EH (cell line): ENCODE results near the gene GALP.
A peak's percentile ranks its signal among the peaks of the same experiment; 100 is the strongest.
"Not testable (repeated sequence)": the region's sequence is repeated elsewhere in the genome, so short reads cannot be mapped to it uniquely, and the experiment has no call there.

Experiments used
- DNase-seq: peaks from one replicate; pipeline ENCODE4 v3.0.0-alpha.2; 2015; ENCODE audit warnings: low read depth

The GALP gene

GRCh38 chr19:56191115-56191514, 15.3 kb downstream of the GALP start:
- DNase-seq, result no peak

DNA sequence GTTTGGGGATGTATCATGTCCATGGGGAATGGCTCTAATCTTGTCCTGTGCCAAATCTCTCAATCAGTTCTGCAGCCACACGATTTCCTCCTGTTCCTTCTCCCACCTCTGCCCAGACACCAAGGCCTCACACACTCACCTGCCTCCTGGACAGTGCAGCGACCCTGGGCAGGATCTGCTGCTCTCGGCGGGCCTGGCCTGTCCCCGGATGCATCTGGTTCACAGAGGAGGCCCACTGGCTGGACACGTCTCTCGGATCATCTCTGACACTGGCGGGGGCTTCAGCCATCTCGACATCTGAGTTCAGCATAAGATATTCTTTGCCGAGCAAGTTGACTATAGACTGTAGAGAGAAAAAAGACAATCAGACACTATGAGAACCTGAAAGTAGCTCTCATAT, 15.9 kb downstream of the GALP start:
- no peak for DNase-seq

DNA sequence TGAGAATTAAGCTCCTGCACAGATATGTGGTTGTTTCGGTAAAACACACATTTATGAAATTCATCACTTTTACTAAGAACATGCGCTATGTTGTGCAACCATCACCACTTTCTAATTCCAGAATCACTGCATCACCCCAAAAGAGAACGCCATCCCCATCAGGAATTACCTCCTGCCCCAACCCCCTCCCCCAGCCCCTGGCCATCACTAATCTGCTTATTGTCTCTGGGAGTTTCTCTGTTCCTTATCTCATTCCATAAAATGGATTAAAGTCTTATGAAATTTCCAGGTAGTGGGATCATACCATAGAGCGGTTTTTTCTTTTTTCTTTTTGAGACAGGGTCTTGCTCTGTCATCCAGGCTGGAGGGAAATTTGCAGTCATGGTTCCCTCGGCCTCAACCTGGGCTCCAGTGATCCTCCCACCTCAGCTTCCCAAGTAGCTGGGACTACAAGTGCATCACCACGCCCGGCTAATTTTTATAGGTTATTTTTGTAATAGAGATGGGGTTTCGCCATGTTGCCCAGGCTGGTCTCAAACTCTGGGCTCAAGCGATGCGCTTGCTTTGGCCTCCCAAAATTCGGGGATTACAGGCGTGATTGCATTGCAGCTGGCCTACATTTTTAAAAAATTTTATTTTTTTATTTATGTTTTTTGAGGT, 18.3 kb downstream of the GALP start:
- no peak for DNase-seq

GRCh38 chr19:56197646-56198045, 21.8 kb downstream of the GALP start, which contains the start of gene ZSCAN5B:
ZSCAN5B (minus strand) TSS chr19:56197783; CDS start chr19:56193052, 4,731 bp downstream.
- not testable (repeated sequence) for DNase-seq

DNA sequence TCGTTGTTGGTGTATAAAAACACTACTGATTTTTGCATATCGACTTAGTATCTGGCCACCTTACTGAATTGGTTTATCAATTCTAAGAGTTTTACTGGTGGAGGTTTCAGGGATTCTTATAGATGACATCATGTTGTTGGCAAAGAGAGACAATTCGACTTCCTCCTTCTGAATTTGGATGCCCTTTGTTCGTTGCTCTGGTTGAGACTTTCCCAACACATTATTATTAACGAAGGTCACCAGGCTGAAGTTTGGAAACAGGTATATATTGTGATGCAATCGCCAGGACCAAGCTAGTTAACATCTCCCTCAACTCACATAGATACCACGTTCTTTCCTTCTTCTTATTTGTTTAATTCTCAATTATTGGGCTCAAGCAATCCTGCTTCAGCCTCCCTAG, 23.9 kb downstream of the GALP start:
- no peak for DNase-seq

GRCh38 chr19:56201973-56202372, 26.2 kb downstream of the GALP start, which contains the start of gene ZSCAN5C:
ZSCAN5C (plus strand) TSS chr19:56202273; CDS start chr19:56205914, 3,641 bp downstream.
- no peak for DNase-seq

- not testable (repeated sequence) for DNase-seq
Measured at GRCh38 chr19:56207581-56207980, 31.8 kb downstream of the GALP start.

GRCh38 chr19:56209091-56209490, 33.3 kb downstream of the GALP start:
- no peak for DNase-seq

GRCh38 chr19:56210036-56210435, 34.2 kb downstream of the GALP start:
- DNase-seq, result not testable (repeated sequence)

DNA sequence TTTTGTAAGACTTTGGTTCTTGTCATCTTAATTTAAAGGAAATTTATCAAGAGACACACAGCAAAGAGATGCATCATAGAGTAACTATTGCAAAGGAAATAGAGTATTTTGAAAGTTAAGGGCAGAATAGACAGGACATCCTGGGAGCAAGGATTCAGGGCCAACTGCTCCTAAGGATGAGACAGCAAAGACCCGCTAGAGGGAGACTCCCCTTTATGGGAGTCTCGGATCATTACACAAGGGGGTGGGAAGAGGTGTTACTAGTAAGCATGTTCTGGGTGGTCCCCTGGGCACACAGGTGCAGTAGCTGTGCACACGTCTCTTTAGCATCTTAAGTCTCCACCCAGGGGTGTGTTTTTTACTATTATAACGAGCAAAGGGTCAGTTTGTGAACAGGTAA, 35.9 kb downstream of the GALP start:
- DNase-seq, result no peak

- DNase-seq, result peak; percentile 13
Measured at GRCh38 chr19:56217039-56217949, 41.5 kb downstream of the GALP start.

DNA sequence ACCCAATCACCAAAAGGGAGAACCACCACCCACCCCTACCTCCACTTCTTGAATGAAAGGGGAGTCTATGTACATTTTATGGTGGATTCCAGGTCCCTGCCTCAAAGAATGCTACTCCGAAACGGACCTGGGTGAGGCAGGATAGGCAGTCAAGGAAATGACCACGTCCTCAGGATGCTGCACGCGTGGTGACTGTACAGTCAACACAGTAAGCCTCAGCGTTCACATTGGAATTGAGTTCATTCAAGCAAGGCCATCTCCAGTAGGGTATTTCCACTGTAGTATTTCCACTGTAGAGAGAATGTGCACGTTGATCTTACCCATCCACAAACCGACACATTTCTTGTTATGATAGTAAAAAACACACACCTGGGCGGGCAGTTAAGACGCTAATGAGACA, 43.2 kb downstream of the GALP start:
- no peak for DNase-seq

DNA sequence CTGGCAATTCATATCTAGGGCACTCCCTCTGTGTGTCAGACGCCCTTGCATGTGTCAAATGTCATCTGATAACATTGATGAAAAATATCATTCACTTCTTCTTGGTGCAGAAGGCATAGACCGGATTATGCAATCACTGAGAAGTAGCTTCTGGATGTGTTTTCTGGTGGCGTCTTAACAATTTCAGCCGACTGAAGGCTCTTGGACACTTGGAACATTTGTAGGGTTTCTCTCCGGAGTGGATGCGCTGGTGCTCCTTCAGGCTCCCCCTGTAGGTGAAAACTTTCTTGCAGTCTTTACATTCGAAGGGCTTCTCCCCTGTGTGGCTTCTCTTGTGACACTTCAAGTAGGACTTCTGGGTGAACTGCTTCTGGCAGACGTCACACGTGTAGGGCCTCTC, 45.6 kb downstream of the GALP start:
- DNase-seq, result not testable (repeated sequence)

- no peak for DNase-seq
Measured at GRCh38 chr19:56221851-56222250, 46.0 kb downstream of the GALP start.

- DNase-seq, result no peak
Measured at GRCh38 chr19:56222901-56223300, 47.1 kb downstream of the GALP start.

DNA sequence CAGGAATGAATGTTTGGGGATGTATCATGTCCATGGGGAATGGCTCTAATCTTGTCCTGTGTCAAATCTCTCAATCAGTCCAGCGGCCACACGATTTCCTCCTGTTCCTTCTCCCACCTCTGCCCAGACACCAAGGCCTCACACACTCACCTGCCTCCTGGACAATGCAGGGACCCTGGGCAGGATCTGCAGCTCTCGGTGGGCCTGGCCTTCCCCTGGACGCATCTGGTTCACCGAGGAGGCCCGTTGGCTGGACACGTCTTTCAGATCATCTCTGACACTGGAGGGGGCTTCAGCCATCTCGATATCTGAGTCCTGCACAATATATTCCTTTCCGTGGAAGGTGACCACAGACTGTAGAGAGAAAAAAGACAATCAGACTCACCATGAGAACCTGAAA, 47.7 kb downstream of the GALP start:
- DNase-seq, result no peak
